K562 (cell line): ENCODE measurements around the gene MAP4K4. TPM values are rescaled to one million over a fixed set of nuclear protein-coding genes. Genes with fewer than 3 reads are reported as not detected.
A peak's percentile ranks its signal among the peaks of the same experiment; 100 is the strongest.

Source experiments
- ATF3 ChIP-seq, 2 experiments: fragments of 450-650 bp in 1 of 2; sonication (generic) in 1 of 2; formaldehyde crosslinking in 1 of 2; IDR thresholded peaks in 1 of 2; conservative IDR thresholded peaks in 1 of 2; 2 replicates each; pipeline versions ENCODE4 v1.6.1 to v1.8.1; 2016 to 2023; ENCODE audit warnings: mild to moderate bottlenecking in 2 of 2, moderate library complexity in 2 of 2, inconsistent platforms in 1 of 2, missing genetic modification reagents in 1 of 2
- ETV6 ChIP-seq, 3 experiments: fragments of 150-350 bp in 1 of 3; sonication (generic) in 1 of 3; formaldehyde crosslinking in 1 of 3; IDR thresholded peaks; 2 replicates each; pipeline versions ENCODE4 v1.6.1 to v1.8.0; 2014 to 2022; ENCODE audit warnings: borderline replicate concordance in 2 of 3, low read depth in 2 of 3, antibody characterized with exemption in 1 of 3, low read length in 1 of 3, mild to moderate bottlenecking in 1 of 3, missing genetic modification reagents in 1 of 3
- HCFC1 ChIP-seq: IDR thresholded peaks from 2 replicates; pipeline ENCODE4 v1.6.1; 2012; ENCODE audit warnings: low read depth, low read length, improper control_type of control experiment
- JUN ChIP-seq, 2 experiments: sonication (generic) in 1 of 2; formaldehyde crosslinking in 1 of 2; IDR thresholded peaks; 2 replicates each; pipeline versions ENCODE4 v1.6.1 to v1.8.0; 2012 to 2022; ENCODE audit warnings: borderline replicate concordance in 2 of 2, mild to moderate bottlenecking in 2 of 2, improper control_type of control experiment in 1 of 2, low read depth in 1 of 2, low read length in 1 of 2, missing genetic modification reagents in 1 of 2
- MED1 ChIP-seq: sonication (generic); formaldehyde crosslinking; IDR thresholded peaks from 2 replicates; pipeline ENCODE4 v1.8.1; 2023; ENCODE audit warnings: missing genetic modification reagents, borderline replicate concordance
- MNT ChIP-seq, 2 experiments: fragments of 450-650 bp; conservative IDR thresholded peaks; 2 replicates each; pipeline ENCODE4 v1.6.1; 2017; ENCODE audit warnings: mild to moderate bottlenecking in 2 of 2, moderate library complexity in 2 of 2
- PCBP1 ChIP-seq: fragments of 200-400 bp; formaldehyde crosslinking; IDR thresholded peaks from 2 replicates; pipeline ENCODE4 v1.6.1; 2018; ENCODE audit warnings: mild to moderate bottlenecking, low read depth, low read length; ENCODE audit not compliant: poor library complexity, severe bottlenecking
- REST ChIP-seq, 2 experiments: fragments of 450-650 bp; formaldehyde crosslinking in 1 of 2; IDR thresholded peaks; 2 replicates each; pipeline versions ENCODE4 v1.4.0 to v1.6.1; 2014 to 2020; ENCODE audit warnings: mild to moderate bottlenecking in 2 of 2, borderline replicate concordance in 1 of 2, low read depth in 1 of 2
- TCF3 ChIP-seq: sonication (generic); formaldehyde crosslinking; IDR thresholded peaks from 2 replicates; pipeline ENCODE4 v1.4.0; 2020; ENCODE audit warnings: mild to moderate bottlenecking, missing genetic modification reagents
- ZNF41 ChIP-seq: fragments of 250-450 bp; sonication (Bioruptor Pico); conservative IDR thresholded peaks from 2 replicates; pipeline ENCODE4 v1.4.0; 2020; ENCODE audit warnings: mild to moderate bottlenecking
- polyA plus RNA-seq, 8 experiments: library from polyadenylated mRNA; depleted of rRNA in 4 of 8; stranded (reverse) in 5 of 8; unstranded in 3 of 8; fragments of >200 nt; fragmentation: Nextera tagmentation in 2 of 8; fragmentation: Illumina TruSeq in 1 of 8; extraction: Ambion mirVana in 2 of 8; extraction: Trizol in 1 of 8; gene quantifications; 2 replicates each; pipeline versions ENCODE4 v1.2.1 to v1.2.3, GENCODE V29; 2011 to 2014; ENCODE audit warnings: inconsistent platforms in 1 of 8, missing spikeins in 1 of 8
- total RNA-seq, 7 experiments: library from RNA; depleted of rRNA in 6 of 7; stranded (reverse); fragments of >200 nt in 6 of 7; fragmentation: Illumina TruSeq in 2 of 7; extraction: Trizol in 2 of 7; gene quantifications; 2 replicates each; pipeline versions ENCODE4 v1.2.1 to v1.2.3, GENCODE V29; 2011 to 2021; ENCODE audit warnings: low replicate concordance in 1 of 7

The MAP4K4 gene
- total and polyA plus RNA-seq, 9 of the 15 experiments (the other 6 are each of a cell fraction or from before 2014, with no cell fraction given) = 7.6 to 76.4 (median 50.6) TPM

DNA sequence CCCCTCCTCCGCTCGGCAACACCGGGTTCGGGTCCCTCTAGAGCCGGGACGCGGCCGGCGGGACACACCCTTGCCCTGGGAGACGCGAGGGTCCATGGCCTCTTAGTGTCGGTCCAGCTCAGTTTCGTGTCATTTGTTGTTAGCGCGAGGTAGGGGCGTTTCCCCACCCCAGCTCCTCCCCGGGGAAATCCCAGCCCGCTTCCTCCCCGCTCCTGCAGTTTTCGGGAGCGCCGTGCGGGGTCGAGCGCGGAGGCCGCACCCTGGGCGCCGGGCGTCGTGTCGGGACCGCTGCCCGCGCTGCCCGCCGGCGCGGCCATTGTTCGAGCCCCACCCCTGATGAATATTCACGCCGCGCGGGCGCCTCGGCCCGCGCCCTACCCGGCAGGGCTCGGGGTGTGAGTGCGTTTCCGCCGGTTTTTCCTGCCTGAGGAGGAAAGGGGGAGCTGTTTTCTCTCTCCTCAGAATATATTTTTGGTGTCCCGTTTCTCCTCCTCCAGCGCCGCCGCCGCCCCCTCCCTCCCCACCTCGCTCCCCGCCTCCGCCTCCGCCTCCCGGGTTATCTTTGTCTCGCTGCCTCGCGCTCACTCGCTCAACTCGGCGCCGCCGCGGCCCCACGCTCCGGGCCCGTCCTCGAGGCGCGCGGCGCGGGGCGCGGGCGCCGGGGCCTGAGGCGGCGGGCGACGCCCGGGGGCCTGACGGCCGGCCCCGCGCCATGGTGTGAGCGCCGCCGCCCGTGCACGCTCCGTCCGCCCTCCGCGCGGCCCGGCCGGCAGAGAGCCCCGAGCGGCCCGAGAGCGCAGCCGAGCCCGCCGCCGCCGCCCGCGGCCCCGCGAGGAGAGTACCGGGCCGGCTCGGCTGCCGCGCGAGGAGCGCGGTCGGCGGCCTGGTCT is at the start of gene MAP4K4 (continued):
- peak; percentile 54; the same call in 1 of the 2 replicates for TF ChIP-seq JUN (IDR thresholded peaks at IDR 0.05; ENCODE audit: borderline replicate concordance, low read depth, low read length)
- no peak for TF ChIP-seq JUN (CRISPR knock-in tag; IDR thresholded peaks at IDR 0.05; ENCODE audit: borderline replicate concordance)
- TF ChIP-seq REST (IDR thresholded peaks at IDR 0.05; ENCODE audit: borderline replicate concordance) = no peak
- 0 out of 2 replicates have a peak, but pooled peaks have one; percentile 26 for TF ChIP-seq REST (CRISPR knock-in tag; IDR thresholded peaks at IDR 0.05; ENCODE audit: low read depth)
- peak in 1 of 2 experiments; percentile 30; a peak in 1 of 4 replicates for TF ChIP-seq MNT (conservative IDR thresholded peaks at IDR 0.05)
- TF ChIP-seq PCBP1 = peak; percentile 76
- TF ChIP-seq ATF3 (IDR thresholded peaks at IDR 0.05) = no peak
- no peak for TF ChIP-seq ATF3 (CRISPR knock-in tag; conservative IDR thresholded peaks at IDR 0.05)
- no peak for TF ChIP-seq TCF3 (CRISPR knock-in tag)
- no peak for TF ChIP-seq MED1 (CRISPR knock-in tag)
- TF ChIP-seq ZNF41 (CRISPR knock-in tag) = 0 out of 2 replicates have a peak, but pooled peaks have one; percentile 33
- 0 out of 4 replicates have a peak, but pooled peaks of 1 of the 2 experiments have one; percentile 45 for TF ChIP-seq ETV6 (IDR thresholded peaks at IDR 0.05; ENCODE audit: borderline replicate concordance in 1 of 2, low read depth in 2 of 2, low read length in 1 of 2)
- no peak for TF ChIP-seq ETV6 (CRISPR knock-in tag; IDR thresholded peaks at IDR 0.05; ENCODE audit: borderline replicate concordance)
- TF ChIP-seq HCFC1 = peak; percentile 40
